ENCODE data around the gene SLC22A25.
"Not testable (repeated sequence)": the region's sequence is repeated elsewhere in the genome, so short reads cannot be mapped to it uniquely, and the experiment has no call there.

SLC22A25 gene

DNA sequence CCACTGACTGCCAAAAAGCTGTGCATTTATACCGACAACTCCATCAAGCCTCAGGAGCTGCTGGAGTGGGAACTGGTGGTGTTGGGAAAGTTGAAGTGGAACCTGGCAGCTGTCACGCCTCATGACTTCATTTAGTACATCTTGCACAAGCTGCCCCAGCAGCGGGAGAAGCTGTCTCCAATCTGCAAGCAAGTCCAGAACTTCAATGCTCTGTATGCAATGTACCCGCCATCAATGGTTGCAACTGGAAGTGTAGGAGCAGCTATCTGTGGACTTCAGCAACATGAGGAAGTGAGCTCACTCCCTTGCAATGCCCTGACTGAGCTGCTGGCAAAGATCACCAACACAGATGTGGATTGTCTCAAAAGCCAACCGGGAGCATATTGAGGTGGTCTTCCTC, at the start of gene SLC22A25:
SLC22A25 (minus strand) TSS at position 67 of the 400 bp plus-strand sequence. CDS start 13,947 bp downstream, outside the sequence.
- DNase-seq (ENCODE audit: low read depth) = no peak

DNA sequence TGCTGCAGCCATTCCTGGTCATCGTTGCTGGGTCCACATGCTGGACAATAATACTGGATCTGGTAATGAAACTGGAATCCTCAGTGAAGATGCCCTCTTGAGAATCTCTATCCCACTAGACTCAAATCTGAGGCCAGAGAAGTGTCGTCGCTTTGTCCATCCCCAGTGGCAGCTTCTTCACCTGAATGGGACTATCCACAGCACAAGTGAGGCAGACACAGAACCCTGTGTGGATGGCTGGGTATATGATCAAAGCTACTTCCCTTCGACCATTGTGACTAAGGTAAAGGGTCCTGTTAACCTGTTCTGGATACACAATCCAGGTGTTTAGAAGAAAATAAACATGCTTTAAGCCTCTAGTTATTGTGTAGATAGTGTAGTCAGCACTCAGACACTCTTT, 46.9 kb upstream of the SLC22A25 start:
- no peak for DNase-seq (ENCODE audit: low read depth)

DNA sequence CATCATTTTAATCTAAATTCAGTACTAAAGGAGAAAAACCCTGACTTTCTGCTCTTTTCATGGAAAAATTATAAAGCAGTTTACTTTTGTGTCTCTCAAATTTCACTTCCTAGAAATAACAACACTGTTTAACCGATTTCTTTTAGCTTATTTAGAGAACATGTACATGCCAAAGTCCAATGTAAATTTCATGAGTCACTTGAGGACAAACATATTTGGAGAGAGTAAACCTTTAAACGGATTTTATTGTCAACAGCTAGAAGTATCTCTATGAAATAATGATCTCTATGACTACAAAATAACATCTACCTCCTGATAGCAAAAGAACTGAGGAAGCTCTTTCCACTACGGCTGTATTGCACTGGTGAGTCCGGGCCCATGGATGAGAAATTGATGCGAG, 46.3 kb upstream of the SLC22A25 start:
- no peak for DNase-seq (ENCODE audit: low read depth)

DNA sequence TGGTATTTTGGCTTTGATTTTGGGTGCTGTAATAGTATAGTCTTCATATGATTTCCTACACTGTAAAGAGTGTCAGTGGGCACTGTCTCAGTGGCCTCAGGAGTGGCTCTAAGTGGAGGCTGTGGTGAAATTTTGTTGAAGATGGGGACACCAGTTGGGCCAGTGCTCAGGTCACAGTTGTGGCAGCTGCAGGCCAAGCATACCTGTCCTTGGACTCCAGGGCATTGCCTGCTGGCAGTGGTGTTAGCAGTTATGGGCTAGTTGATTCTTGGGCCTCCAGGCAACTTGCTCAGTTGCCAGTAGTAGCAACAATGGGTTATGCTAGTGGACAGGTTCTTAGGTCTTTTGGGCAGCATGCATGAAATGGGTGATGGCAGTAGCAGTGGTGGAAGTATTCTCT, 39.2 kb upstream of the SLC22A25 start:
- DNase-seq (ENCODE audit: low read depth) = no peak

DNA sequence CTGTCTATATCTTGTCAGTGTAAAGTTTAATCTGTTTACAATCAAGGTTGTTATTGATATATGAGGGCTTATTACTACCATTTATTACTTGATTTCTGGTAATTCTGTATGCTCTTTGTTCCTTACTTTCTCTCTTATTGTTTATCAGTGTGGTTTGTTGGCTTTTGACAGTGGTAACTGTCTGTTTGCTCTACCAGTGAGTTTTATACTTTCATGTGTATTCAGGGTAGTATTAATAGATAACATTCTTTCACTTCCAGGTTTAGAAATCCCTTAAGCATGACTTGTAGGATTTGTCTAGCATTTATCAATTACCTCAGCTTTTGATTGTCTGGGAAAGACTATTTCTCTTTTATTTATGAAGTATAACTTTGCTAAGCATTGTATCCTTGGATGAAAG, 37.5 kb upstream of the SLC22A25 start:
- DNase-seq (ENCODE audit: low read depth) = no peak

DNA sequence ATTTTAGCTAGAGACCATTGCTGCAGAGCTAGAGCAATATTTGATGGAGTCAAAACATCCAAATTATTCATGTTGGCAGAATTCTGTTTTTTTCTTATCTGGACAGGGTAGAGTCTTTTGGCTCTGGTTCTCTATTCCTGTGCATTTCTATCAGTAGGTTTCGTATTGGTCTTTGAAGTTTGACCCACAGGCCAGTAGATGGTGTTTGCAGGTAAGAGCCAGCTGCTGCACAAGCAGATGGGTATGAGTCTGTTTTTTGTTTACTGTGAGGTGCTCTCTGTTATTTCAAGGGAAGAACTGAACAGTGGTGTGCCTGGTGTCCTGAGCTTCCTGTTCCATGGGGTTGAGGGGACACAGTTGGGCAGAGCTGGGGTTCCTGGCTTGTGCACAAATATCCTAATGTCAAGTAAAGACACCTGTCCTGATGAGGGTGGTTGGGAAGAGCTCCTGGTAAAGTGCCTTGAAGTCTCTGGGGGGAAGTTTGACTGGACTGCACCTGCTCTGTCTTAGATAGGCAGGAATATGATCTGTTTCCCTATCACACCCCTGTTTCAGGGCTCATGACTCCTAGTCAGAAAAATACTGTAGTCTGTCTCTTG, 34.0 kb upstream of the SLC22A25 start:
- DNase-seq (ENCODE audit: low read depth) = no peak

DNA sequence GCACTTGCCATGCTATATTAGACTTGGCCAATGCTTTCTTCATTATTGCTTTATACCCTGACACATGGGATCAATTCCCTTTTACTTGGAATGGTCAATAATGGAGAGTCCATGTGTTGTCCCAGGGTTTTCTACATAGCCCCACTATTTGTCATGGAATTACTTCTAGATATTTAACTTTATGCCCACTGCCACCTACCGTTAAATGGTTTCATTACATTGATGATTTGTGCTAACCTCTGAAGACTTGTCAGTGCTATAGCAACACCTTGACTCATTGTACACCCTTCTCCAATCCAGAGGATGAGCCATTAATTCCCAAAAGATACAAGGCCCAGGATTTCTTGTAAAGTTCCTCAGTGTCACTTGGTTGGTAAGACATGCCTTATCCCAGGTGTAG, 31.4 kb upstream of the SLC22A25 start:
- DNase-seq (ENCODE audit: low read depth) = peak; percentile 6

DNA sequence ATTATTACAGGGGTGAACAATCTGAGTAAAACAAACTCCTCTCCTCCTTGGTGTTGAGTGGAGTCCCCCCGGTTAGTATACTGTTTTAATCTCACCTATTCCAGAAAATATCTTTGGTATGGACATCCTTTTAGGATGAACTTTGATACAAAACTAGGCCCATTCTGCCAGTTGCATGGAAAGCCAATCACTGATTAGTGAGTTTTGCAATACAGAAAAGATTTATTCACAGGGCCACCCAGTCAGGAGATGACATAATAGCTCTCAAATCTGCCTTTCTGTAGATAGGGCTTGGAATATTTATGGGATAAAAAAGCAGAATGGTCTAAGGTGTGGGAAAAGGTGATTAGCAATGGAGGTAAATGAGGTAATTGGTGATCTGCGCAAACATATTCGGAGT, 30.3 kb upstream of the SLC22A25 start:
- no peak for DNase-seq (ENCODE audit: low read depth)

DNA sequence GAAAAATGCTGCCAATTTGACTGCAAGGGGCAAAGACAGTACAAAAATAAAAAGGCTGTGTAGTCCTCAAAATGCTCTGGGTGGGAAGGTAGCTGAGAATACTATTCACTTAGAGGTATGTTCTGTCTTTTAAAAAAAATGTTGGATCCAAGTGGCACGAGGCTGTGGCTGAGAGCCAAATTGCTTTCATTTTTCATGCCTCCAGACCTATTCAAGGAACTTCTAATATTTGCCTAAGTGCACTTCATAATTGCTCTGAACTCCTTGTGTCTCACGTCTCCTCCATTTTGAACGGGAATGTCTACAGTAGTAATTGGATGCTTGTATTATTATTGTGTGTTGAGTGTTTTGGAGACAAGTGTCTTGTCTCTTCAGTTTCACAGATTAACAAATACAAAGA, 19.1 kb upstream of the SLC22A25 start:
- DNase-seq (ENCODE audit: low read depth) = no peak

DNA sequence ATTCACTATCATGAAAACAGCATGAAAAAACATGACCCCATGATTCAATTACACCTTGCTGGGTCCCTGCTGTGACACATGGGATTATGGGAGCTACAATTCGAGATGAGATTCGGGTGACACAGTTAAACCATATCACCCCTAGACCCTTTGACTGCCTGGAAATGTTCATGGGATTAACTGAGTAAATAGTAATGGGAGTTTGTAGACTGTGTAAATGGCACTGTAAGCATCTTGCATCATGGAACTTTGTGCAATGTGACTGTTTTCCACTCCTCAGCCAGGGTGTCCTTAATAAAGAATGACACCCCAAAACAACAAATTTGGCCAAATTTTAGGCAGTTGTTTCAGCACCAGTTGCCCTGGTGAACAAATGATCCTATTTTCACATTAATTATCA, 7.9 kb upstream of the SLC22A25 start:
- DNase-seq (ENCODE audit: low read depth) = no peak

DNA sequence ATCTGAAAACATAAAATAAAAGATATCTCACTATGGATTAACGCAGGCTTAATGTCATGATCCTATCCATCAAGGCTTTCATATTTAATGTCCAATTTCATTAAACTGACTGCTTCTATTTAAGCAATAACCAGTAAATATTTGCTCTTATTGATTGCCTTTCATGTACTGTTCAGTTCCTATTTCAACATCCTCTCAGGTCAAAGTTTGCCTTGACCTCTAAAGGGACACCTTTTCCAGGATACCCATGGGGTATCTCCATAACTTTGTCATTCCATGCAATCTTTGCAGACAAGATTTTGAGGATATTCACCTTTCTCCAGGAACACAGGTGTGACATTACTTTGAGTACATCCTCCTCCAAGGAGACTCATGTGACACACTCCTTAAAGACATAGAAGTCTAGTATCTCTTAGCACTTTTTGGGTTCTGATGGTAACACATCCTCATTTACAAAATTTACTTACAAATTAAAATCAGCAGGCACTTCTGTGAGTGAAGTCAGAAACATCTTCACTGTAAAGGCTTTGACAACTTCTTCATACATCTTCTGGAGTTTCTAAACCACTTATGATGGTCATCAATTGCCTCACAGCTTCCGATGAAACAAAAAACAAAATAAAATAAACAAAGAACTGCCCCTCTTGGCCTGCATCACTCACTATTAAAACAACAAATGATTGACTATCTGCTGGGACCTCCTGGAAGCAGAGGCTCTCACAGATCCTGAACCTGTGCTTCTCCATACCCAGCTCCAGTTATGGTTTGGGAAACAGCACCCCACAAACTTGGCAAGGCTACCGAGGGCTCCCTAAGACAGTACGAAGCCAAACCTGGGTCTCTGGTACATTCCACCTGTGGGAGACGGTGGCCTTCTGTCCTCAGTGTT, 7.0 kb upstream of the SLC22A25 start:
- no peak for DNase-seq (ENCODE audit: low read depth)

DNA sequence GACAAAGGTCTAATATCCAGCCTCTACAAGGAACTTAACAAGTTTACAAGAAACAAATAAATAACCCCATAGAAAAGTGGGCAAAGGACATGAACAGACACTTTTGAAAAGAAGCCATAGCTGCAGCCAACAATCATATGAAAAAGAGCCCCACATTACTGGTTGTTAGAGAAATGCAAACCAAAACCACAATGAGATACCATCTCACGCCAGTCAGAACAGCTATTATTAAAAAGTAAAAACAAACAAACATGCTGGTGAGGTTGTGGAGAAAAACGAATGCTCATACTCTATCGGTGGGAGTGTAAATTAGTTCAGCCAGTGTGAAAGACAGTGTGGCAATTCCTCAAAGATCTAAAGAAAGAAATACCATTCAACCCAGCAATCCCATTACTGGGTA, 5.6 kb upstream of the SLC22A25 start:
- DNase-seq (ENCODE audit: low read depth) = no peak

DNA sequence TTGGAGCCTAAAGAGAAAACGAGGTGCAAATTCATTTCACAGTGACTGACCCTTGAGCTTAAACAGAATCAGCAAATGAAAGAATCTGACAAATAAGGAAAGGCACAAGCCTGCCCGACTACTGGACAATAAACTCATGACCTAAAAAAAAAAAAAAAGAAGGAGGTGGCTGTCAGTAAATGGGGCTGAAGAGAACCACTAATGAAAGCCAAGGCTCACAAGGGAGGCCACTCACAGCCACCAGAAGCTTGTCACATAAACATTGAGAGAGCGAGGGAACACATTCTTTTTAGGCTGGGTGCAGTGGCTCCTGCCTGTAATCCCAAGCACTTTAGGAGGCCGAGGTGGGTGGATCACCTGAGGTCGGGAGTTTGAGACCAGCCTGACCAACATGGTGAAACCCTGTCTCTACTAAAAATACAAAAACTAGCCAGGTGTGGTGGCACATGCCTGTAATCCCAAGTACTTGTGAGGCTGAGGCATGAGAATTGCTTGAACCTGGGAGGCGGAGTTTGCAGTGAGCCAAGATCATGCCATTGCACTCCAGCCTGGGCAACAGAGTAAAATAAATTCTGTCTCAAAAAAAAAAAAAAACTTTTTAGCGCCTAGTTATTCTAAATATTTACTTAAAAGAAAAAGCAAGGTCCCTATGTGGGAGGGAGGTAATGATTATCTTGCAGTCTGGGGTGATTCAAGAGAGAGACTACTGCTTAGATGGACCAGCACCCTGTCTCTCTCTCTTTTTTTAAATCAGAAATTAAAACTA, 4.0 kb upstream of the SLC22A25 start:
- not testable (repeated sequence) for DNase-seq (ENCODE audit: low read depth)

DNA sequence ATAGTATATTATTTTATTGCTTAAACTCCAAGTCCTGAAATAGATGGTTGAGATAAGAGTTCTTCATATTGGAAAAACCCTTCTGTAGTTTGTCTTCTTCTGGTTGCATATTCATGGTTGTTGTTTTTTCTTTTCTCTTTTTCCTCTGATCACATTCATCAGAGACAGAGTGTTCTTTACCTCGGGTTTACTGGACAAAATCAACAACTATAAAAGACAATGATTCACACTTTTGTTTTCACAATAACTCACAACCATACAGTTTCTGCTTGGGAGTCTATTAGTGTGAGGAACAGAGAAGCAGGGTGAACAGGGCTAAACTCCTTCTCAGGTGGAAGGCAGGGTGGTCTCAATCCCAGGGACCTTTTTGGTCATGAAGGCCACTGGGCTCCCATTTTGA, 2.6 kb upstream of the SLC22A25 start:
- DNase-seq (ENCODE audit: low read depth) = no peak

DNA sequence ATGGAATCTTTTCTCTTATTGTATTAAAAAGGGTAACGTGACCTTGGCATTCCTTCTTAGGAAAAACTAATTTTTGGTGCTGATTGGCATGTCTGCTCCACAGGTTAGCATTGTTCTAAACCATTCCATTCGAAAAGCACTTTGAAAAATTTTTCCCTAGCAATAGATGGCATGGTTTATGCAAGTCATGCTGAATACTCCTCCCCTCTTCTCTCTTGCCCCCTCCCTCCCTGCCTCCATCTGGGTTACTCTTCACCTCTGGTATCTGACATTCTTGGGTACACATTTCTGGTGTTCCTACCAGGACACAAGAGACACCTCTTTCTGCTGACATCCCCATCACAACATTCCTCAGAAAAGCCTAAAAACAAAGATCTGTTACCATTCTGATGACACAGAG, 1.5 kb upstream of the SLC22A25 start:
- DNase-seq (ENCODE audit: low read depth) = no peak

DNA sequence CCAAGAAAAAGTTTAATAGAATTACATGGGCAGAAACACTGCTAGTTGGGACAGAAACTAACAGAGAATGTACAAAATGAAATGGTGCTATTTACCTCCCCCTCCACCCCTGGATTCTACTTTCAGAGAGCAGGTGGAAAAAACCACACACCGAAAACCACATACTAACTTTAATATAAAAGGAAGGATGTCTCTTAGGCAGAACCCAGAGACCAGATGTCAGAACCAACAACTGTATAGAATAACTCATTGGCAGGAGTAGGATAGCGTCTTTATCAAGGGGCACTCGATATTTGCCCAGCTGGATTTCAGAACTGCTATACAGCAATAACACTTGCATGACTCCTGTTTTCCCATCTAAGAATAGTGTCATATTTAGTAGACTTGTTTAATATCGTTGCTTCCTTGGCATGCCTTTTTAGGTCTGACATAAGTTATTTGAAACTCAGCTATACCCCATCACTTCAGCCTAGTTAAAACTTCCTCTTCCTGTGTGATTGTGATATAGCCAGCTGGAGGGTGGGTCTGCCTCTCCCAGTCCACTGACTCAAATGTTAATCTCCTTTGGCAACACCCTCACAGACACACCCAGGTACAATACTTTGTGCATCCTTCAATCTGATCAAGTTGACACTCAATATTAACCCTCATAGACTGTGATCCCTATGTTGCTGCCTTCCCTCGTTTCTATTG, 1.2 kb downstream of the SLC22A25 start:
- no peak for DNase-seq (ENCODE audit: low read depth)

DNA sequence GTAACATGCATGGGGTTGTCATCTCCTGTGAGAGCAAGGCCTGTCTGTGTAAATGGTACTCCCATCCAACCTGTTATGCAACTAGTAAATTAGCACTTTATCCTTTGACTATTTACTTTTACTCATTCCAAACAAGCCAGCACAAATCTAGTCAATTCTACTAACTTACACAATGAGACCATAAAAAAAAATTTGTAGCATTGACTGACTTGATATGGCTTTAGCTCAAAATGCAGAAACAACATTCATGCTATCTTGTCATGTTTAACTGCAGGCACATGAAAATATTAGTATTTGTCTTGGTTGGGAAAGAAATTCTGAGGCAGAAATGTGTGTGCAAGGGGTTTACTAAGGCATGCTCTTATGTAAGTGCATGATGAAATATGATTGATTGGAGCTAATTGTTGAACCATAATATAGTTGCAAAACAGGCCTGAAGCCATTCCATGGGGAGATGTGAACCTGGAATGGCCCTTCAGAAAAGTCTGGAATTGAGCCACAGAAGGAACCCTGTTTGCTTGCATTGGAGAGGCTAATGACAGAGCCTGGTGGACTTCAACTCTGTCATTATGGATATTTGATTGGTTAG, 2.5 kb downstream of the SLC22A25 start:
- no peak for DNase-seq (ENCODE audit: low read depth)

DNA sequence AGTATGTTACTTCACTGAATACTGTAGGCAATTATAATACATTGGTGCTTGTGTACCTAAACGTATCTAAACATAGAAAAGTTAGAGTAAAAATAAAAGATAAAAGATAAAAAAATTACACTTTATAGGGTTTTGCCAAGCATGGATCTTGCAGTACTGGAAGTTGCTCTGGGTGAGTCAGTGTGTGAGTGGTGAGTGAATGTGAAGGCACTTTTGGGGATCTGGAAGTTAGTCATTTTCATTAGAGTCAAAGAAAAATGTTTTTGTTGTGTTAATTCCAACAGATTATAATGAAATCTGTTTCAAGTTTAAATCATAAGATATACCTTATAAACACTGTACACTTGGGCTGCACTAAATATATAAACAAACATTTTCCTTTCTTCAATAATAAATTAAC, 3.3 kb downstream of the SLC22A25 start:
- no peak for DNase-seq (ENCODE audit: low read depth)

DNA sequence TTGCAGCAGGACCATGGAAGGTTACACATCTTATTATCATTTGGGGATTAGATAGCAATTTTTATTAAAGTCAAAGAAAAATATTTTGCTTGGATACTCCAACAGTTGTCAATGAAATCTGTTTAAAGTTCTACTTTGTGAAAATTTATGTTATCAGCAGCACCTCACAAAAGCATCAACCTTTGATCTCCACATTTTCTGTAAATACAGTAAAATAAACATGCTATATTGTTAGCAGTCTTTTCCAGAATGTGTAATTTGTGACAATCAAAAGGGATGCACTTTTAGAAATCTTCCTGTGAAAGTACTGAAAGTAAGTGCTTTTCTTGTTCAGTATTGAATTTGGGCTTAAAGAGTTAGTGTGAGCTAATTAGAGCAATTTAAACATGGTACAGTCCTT, 4.1 kb downstream of the SLC22A25 start:
- no peak for DNase-seq (ENCODE audit: low read depth)

DNA sequence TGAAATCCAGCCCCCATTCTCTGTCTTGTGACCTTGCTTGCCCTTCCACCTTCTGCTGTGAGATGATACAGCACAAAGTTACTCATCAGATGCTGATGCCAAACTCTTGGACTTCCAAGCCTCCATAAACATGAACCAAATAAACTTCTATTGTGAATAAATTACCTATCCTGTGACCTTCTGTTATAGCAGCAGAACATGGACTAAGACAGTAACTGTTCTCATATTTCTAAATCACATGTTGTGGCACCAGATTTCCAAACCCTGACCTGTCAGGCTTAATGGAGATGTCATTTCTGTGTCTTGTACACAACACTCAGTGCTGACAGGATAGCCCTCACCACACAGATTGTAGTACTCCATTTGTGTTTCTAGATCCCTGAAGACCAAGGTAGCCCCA, 6.0 kb downstream of the SLC22A25 start:
- DNase-seq (ENCODE audit: low read depth) = no peak

DNA sequence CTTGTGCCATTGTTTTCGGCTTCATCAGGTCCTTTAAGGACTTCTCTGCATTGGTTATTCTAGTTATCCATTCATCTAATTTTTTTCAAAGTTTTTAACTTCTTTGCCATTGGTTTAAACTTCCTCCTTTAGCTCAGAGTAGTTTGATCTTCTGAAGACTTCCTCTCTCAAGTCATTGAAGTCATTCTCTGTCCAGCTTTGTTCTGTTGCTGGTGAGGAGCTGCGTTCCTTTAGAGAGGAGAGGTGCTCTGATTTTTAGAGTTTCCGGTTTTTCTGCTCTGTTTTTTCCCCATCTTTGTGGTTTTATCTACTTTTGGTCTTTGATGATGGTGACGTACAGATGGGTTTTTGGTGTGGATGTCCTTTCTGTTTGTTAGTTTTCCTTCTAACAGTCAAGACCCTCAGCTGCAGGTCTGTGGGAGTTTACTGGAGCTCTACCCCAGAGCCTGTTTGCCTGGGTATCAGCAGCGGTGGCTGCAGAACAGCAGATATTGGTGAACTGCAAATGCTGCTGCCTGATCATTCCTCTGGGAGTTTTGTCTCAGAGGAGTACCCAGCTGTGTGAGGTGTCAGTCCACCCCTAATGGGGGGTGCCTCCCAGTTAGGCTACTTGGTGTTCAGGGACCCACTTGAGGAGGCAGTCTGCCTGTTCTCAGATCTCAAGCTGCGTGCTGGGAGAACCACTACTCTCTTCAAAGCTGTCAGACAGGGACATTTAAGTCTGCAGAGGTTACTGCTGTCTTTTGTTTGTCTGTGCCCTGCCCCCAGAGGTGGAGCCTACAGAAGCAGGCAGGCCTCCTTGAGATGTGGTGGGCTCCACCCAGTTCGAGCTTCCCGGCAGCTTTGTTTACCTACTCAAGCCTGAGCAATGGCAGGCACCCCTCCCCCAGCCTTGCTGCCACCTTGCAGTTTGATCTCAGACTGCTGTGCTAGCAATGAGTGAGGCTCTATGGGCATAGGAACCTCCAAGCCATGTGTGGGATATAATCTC, 7.6 kb downstream of the SLC22A25 start:
- DNase-seq (ENCODE audit: low read depth) = not testable (repeated sequence)
